NOMO-1 treated with DMSO at 0.1 percent for 48 hours (cell line): Measurements from ENCODE around the gene EPHA3.

Experiments
- DNase-seq: peaks from one replicate; lab custom pipeline; 2025; ENCODE audit not compliant: unreplicated experiment; lab: John Stamatoyannopoulos, UW

The EPHA3 gene

DNA sequence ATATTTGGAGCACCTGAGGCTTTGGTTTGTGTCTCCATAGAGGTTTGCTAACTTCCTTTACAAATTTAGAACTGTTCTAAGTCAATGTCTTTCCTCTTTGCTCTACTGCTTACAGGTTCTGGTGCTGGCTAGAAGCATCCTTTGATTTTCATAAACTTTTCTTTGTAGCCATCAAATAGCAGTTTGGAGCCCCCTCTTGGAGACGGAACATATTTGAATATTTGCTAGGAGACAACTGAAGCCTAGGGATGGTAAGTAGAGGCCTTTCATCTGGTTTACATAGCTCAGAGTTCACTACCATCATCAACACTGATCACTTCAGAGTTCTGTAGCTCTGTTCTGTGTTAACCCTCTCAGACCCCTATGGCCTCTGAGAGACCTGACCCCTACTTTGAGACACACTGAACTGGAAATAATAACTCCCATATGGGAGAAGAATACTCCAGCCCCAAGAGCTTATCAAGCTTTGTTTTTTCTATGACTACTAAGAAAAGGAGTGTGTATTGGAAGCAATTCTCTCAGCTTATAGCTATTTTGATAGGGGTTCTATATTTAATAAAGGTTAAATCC, 420.4 kb downstream of the EPHA3 start:
- DNase-seq, result no peak
